AG10803 (cell line): ENCODE measurements around the gene QTRT2.

Experiments used
- DNase-seq: peaks from one replicate; pipeline ENCODE4 v3.0.0; 2010; ENCODE audit warnings: low read depth
- H3K4me3 ChIP-seq: 2 replicates; pipeline ENCODE4 v1.5.1; 2011; ENCODE audit warnings: mild to moderate bottlenecking, low read length, control low read depth
- TF ChIP-seq, protein P1 (sequence below): conservative IDR thresholded peaks from 2 replicates; pipeline ENCODE4 v1.5.1; 2011; ENCODE audit warnings: mild to moderate bottlenecking, low read length, control low read depth, inconsistent platforms

The QTRT2 gene

GRCh38 chr3:114056130-114057010 is at the start of gene QTRT2, which contains the start of gene CCDC191:
Gene QTRT2, plus strand, starts transcription at chr3:114056737. Its CDS starts 8,521 bp downstream, at chr3:114065258.
Gene CCDC191, minus strand, starts transcription at chr3:114056526. Its CDS starts 60 bp downstream, at chr3:114056466.
- DNase-seq: peak; percentile 99
- H3K4me3 ChIP-seq: peak within 1 kb of the TSS; percentile 82
- TF ChIP-seq, protein P1, sequence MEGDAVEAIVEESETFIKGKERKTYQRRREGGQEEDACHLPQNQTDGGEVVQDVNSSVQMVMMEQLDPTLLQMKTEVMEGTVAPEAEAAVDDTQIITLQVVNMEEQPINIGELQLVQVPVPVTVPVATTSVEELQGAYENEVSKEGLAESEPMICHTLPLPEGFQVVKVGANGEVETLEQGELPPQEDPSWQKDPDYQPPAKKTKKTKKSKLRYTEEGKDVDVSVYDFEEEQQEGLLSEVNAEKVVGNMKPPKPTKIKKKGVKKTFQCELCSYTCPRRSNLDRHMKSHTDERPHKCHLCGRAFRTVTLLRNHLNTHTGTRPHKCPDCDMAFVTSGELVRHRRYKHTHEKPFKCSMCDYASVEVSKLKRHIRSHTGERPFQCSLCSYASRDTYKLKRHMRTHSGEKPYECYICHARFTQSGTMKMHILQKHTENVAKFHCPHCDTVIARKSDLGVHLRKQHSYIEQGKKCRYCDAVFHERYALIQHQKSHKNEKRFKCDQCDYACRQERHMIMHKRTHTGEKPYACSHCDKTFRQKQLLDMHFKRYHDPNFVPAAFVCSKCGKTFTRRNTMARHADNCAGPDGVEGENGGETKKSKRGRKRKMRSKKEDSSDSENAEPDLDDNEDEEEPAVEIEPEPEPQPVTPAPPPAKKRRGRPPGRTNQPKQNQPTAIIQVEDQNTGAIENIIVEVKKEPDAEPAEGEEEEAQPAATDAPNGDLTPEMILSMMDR: no peak

DNA sequence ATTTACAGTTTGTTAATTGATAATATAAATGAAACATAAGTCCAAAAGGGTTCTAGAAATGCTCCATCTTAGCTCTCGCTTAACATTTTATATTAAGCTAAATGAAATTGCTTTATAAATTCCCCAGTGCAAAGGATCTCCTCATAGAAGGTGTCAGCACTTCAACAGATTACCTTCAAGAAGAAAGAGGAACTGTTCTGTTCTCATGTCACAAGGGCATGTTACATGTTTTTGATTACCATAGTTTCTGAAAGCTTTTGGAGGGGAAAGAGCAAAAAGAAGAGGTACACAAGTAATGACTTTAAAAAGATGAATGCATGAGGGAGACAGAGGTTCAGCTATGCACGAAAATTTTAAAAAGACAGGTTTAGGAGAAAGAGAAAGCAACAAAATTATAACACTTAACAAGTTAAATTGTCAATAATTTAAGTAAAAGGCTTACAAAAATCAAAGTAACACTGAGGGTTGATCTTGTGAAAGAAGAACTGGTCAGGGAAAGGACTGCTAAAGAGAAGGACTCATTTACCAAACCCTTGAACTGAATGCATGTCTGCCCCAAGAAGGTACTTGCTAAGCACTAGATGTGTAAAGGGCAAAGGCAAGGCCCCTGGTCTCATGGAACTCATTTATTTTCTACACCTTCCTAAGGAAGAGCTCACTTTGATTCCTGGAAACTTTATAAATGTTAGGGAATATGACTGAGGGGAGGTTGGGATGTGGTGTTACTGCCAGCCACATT is 45.3 kb upstream of the QTRT2 start:
- no peak for DNase-seq
- TF ChIP-seq, protein P1: no peak
- no peak overlapping the region for H3K4me3 ChIP-seq

DNA sequence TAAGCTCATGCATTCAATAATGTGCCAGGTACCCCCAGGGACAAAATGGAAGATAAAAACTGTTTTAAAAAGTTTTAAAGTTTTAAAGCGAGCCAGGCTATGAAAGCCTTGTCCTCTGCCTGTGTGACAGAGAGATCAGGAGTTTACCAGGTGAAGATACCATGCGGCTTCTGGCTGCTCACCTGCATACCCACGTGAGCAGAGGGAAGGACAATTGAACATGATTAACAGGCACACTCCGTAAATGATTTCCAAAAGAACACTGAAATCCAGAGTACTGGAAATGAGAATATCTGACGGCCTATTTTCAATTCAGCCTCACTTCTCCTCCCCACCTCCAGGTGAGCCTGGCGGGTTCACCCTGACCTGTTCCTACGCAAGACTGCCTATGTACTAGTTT is 42.3 kb upstream of the QTRT2 start:
- no peak for DNase-seq
- no peak overlapping the region for H3K4me3 ChIP-seq
- TF ChIP-seq, protein P1: no peak

GRCh38 chr3:114019486-114019885 is 37.1 kb upstream of the QTRT2 start:
- H3K4me3 ChIP-seq: no peak overlapping the region
- DNase-seq: no peak
- TF ChIP-seq, protein P1: no peak

GRCh38 chr3:114020907-114021306 is 35.6 kb upstream of the QTRT2 start:
- H3K4me3 ChIP-seq: no peak overlapping the region
- DNase-seq: no peak
- TF ChIP-seq, protein P1: no peak

- TF ChIP-seq, protein P1: no peak
- peak; percentile 4 for DNase-seq
- no peak overlapping the region for H3K4me3 ChIP-seq
These were observed 34.3 kb upstream of the QTRT2 start for GRCh38 chr3:114022145-114022802.
